Hepatocyte (in vitro differentiated cells): Measurements from ENCODE around the gene GPR3.

Source experiments
- EZH2 ChIP-seq: fragments of 200-600 bp; sonication (generic); IDR thresholded peaks from 2 replicates; pipeline ENCODE4 v1.6.1; 2016; ENCODE audit warnings: antibody characterized with exemption, mild to moderate bottlenecking, borderline replicate concordance
- TF ChIP-seq, protein P1 (sequence below): fragments of 200-600 bp; sonication (generic); IDR thresholded peaks from 2 replicates; pipeline ENCODE4 v1.5.1; 2016; ENCODE audit warnings: antibody characterized with exemption, mild to moderate bottlenecking; ENCODE audit not compliant: poor library complexity

GRCh38 chr1:27356619-27357280 is 35.7 kb upstream of the GPR3 start:
- TF ChIP-seq, protein P1, sequence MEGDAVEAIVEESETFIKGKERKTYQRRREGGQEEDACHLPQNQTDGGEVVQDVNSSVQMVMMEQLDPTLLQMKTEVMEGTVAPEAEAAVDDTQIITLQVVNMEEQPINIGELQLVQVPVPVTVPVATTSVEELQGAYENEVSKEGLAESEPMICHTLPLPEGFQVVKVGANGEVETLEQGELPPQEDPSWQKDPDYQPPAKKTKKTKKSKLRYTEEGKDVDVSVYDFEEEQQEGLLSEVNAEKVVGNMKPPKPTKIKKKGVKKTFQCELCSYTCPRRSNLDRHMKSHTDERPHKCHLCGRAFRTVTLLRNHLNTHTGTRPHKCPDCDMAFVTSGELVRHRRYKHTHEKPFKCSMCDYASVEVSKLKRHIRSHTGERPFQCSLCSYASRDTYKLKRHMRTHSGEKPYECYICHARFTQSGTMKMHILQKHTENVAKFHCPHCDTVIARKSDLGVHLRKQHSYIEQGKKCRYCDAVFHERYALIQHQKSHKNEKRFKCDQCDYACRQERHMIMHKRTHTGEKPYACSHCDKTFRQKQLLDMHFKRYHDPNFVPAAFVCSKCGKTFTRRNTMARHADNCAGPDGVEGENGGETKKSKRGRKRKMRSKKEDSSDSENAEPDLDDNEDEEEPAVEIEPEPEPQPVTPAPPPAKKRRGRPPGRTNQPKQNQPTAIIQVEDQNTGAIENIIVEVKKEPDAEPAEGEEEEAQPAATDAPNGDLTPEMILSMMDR, result no peak
- TF ChIP-seq EZH2, result no peak
